SK-N-SH (cell line): ENCODE results near the gene CAGE1.

Source experiments
- CHD2 ChIP-seq: fragments of 150-350 bp; IDR thresholded peaks from 2 replicates; pipeline ENCODE4 v1.6.1; 2018; ENCODE audit warnings: low read length; ENCODE audit not compliant: partially characterized antibody
- CTCF ChIP-seq: fragments of 200-600 bp; sonication (generic); IDR thresholded peaks from 2 replicates; pipeline ENCODE4 v1.6.1; 2017; ENCODE audit warnings: antibody characterized with exemption, mild to moderate bottlenecking, moderate library complexity
- EP300 ChIP-seq, 2 experiments: IDR thresholded peaks; 2 replicates each; pipeline versions ENCODE4 v1.4.0 to v1.6.1; 2012; ENCODE audit warnings: borderline replicate concordance in 1 of 2, low read depth in 1 of 2, low read length in 1 of 2
- FOSL2 ChIP-seq: IDR thresholded peaks from 2 replicates; pipeline ENCODE4 v1.4.0; 2012; ENCODE audit warnings: low read depth, mild to moderate bottlenecking, moderate library complexity, borderline replicate concordance
- FOXJ3 ChIP-seq: sonication (generic); formaldehyde crosslinking; IDR thresholded peaks from 2 replicates; pipeline ENCODE4 v1.5.1; 2020; ENCODE audit warnings: mild to moderate bottlenecking, missing genetic modification reagents
- MXI1 ChIP-seq: IDR thresholded peaks from 2 replicates; pipeline ENCODE4 v1.6.1; 2012; ENCODE audit warnings: mild to moderate bottlenecking, low read depth, low read length, improper control_type of control experiment
- POLR2AphosphoS5 ChIP-seq: IDR thresholded peaks from 2 replicates; pipeline ENCODE4 v1.6.1; 2012; ENCODE audit warnings: low read depth, low read length
- RCOR1 ChIP-seq: fragments of 150-350 bp; IDR thresholded peaks from 2 replicates; pipeline ENCODE4 v1.6.1; 2017; ENCODE audit warnings: antibody characterized with exemption, low read length
- REST ChIP-seq: IDR thresholded peaks from 2 replicates; pipeline ENCODE4 v1.6.1; 2012; ENCODE audit warnings: mild to moderate bottlenecking, low read depth, low read length, moderate library complexity
- TEAD4 ChIP-seq: IDR thresholded peaks from 2 replicates; pipeline ENCODE4 v1.4.0; 2012; ENCODE audit warnings: mild to moderate bottlenecking, borderline replicate concordance; ENCODE audit not compliant: insufficient read depth

- no peak for TF ChIP-seq CTCF
- no peak for TF ChIP-seq FOXJ3 (CRISPR knock-in tag)
- no peak for TF ChIP-seq REST
- no peak for TF ChIP-seq TEAD4
- no peak for TF ChIP-seq MXI1
- no peak for TF ChIP-seq RCOR1
- no peak for TF ChIP-seq POLR2AphosphoS5
- no peak for TF ChIP-seq EP300 (IDR thresholded peaks at IDR 0.05; ENCODE audit: borderline replicate concordance in 1 of 2, low read depth in 1 of 2, low read length in 1 of 2)
- TF ChIP-seq FOSL2 = no peak
- TF ChIP-seq CHD2 = no peak
Measured at GRCh38 chr6:7292596-7293255, 96.8 kb downstream of the CAGE1 start.
